GM21367 (cell line): ENCODE data around the gene SPOP.

ENCODE experiments used
- ATAC-seq: cut with Tn5 transposase; IDR thresholded peaks from one replicate; pipeline ENCODE4 v1.9.1; 2021; ENCODE audit not compliant: unreplicated experiment

SPOP gene

GRCh38 chr17:49618028-49618611 is 59.8 kb downstream of the SPOP start:
- ATAC-seq, result no peak

- ATAC-seq, result no peak
Measured at GRCh38 chr17:49616601-49617131, 61.2 kb downstream of the SPOP start.

- ATAC-seq, result no peak
Measured at GRCh38 chr17:49616086-49616485, 61.8 kb downstream of the SPOP start.

GRCh38 chr17:49613182-49613800 is 64.6 kb downstream of the SPOP start:
- ATAC-seq, result no peak

- ATAC-seq, result no peak
Measured at GRCh38 chr17:49612726-49613125, 65.2 kb downstream of the SPOP start.

- ATAC-seq, result no peak
Measured at GRCh38 chr17:49610883-49611584, 66.9 kb downstream of the SPOP start.

- ATAC-seq, result no peak
Measured at GRCh38 chr17:49604314-49604869, 73.5 kb downstream of the SPOP start.

GRCh38 chr17:49603720-49604119 is 74.2 kb downstream of the SPOP start:
- no peak for ATAC-seq

- no peak for ATAC-seq
Measured at GRCh38 chr17:49603238-49603637, 74.7 kb downstream of the SPOP start.

GRCh38 chr17:49602783-49603182 is 75.1 kb downstream of the SPOP start:
- ATAC-seq, result no peak

- no peak for ATAC-seq
Measured at GRCh38 chr17:49600949-49601348, 76.9 kb downstream of the SPOP start.

GRCh38 chr17:49598918-49599317 is 79.0 kb downstream of the SPOP start:
- no peak for ATAC-seq

- ATAC-seq, result no peak
Measured at GRCh38 chr17:49597928-49598655, 79.8 kb downstream of the SPOP start.

- no peak for ATAC-seq
Measured at GRCh38 chr17:49597436-49597835, 80.5 kb downstream of the SPOP start.

GRCh38 chr17:49596613-49597244 is 81.2 kb downstream of the SPOP start:
- ATAC-seq, result no peak

- no peak for ATAC-seq
Measured at GRCh38 chr17:49595980-49596379, 81.9 kb downstream of the SPOP start.

GRCh38 chr17:49595328-49595727 is 82.6 kb downstream of the SPOP start:
- no peak for ATAC-seq

GRCh38 chr17:49592263-49592662 is 85.6 kb downstream of the SPOP start:
- no peak for ATAC-seq

- ATAC-seq, result no peak
Measured at GRCh38 chr17:49590874-49591273, 87.0 kb downstream of the SPOP start.

- ATAC-seq, result no peak
Measured at GRCh38 chr17:49589577-49589927, 88.3 kb downstream of the SPOP start.
